CD4-positive, alpha-beta T cell treated with Interleukin-12 subunit alpha and Interleukin-12 subunit beta, for 1 hour (primary cell): ENCODE data around the gene FOXP1.

Experiments used
- DNase-seq: peaks from one replicate; pipeline ENCODE4 v3.0.0-alpha.2; 2020

FOXP1 gene

GRCh38 chr3:71062952-71063772, 520.4 kb downstream of the FOXP1 start:
- DNase-seq: peak; percentile 54

- no peak for DNase-seq
Observed at GRCh38 chr3:71062037-71062932, 521.2 kb downstream of the FOXP1 start.

- no peak for DNase-seq
Observed at GRCh38 chr3:71061581-71061980, 521.9 kb downstream of the FOXP1 start.

DNA sequence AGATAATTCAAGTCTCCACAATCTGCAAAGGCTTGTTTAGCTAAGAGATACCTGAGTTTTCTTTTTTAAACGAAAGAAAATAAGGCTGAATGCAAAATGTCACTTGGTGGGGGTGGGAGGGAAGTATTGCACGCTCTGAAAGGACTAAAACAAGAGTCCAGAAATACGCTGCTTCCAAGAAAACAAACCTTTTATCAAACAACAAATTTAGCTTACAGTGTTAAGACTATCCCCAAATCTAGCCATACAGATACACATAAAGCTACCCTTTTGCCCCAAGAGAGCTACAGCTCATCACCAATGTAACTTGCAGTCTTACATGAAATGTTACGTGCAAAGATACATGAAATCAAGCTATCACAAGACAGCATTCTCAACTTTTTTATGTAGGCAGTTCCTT, 522.5 kb downstream of the FOXP1 start:
- no peak for DNase-seq

DNA sequence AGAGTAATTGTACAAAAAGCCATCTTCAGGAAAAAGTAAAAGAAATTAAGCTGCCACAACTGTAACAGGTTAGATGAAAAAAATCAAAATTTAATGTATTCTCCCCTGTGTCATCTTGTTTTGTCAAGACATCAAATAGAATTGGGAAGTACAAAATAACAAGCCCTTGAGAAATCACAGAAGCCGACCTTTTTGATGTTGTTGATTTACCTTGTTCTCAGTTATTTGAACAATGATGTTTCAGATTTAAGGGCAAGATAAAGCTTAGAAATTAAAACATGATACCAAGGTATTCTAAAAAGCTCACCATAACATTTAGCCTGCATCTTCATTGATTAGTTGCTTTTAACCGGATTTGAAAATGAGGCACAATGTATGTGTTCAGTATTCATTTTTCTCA, 523.0 kb downstream of the FOXP1 start:
- DNase-seq: peak; percentile 48

GRCh38 chr3:71057526-71057894, 526.0 kb downstream of the FOXP1 start:
- DNase-seq: no peak

- no peak for DNase-seq
Observed at GRCh38 chr3:71056327-71056726, 527.2 kb downstream of the FOXP1 start.

- DNase-seq: no peak
Observed at GRCh38 chr3:71055257-71056001, 528.1 kb downstream of the FOXP1 start.

DNA sequence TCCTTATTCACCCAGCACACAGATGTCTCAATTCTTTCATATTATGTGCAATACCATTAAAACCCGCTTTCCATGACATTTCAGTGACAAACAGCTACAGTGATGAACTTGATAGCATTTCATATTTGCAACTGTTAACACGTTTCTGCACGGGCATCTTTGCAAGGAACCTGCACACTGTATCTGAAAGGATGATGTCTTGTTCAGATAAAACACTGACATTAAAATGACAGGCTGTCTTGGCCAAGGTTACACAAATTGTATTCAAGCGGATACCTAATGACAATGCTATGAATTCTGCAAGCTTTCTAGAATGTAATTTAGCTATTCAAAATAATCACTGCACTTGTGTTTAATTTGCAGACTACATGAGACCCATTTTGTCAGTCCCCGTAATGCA, 529.2 kb downstream of the FOXP1 start:
- DNase-seq: no peak

DNA sequence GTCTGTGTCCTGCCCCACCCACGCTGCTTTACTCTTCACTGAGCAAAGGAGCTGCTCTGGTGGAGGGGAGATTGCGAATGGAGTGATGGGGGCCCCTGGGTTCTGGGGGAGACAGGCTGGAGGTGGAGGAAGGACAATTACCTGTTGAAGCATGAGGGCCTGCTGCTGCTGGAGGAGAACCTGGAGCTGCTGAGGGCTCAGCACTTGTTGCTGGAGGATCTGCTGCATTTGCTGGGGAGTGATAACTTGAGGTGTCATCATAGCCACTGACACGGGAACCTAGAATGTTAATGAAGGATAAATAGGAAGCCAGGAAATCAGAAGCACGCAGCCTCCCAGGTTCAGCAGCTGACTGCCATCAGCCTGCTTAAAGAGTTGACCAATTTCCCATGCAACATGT, 530.0 kb downstream of the FOXP1 start:
- DNase-seq: no peak

DNA sequence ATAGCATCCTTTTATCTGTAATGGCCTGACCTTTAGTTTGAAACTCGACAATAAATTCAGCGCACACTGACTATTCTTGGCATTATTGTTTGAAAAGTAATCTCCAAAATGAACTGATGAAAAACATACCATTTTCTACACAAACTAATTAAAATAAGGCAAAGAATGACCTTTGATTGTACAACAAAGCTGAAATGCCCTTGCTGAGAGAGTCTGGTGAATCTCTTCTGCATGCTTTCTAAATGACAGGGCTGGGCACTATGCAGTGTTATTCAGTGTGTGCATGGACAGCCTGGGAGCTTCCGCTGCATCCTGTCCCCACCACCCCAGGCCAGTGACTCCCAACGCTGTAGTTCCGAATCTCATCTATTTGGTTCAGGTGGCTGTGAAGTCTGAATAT, 530.8 kb downstream of the FOXP1 start:
- DNase-seq: no peak

GRCh38 chr3:71051893-71052687, 531.4 kb downstream of the FOXP1 start:
- no peak for DNase-seq

- DNase-seq: no peak
Observed at GRCh38 chr3:71051259-71051595, 532.3 kb downstream of the FOXP1 start.

DNA sequence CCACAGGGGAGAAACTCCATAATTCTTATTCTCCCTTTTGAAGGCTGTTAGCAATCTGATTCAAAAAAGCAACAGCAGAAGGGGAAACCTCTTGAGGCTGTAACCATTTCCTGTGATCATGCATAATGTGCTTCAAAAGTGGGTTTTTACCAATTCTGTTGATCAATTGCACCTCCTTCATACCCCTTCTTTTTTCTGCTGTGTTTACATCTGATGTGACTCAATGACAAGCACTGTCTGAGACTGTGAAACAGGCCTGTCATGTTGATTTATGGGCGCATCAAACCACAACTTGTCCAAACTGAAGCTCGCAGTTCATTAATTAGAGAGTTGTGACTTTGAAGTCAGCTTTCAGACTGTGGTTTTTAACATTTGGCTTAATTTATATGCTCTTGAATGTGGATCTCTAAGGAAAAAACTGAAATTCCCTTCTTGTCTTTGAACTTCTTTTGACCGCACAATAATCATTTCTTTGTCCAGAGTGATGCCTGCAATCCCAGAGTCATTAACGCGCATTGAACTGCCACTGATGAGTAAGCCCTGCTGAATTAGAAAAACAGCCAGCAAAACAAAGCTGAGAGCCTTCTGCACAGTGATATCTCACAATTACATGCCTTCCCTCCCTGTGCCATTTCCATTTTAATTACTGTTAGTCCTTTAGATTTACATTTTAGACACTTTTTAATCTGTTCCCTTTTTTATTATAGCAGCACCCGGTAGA, 532.8 kb downstream of the FOXP1 start:
- peak; percentile 76 for DNase-seq

DNA sequence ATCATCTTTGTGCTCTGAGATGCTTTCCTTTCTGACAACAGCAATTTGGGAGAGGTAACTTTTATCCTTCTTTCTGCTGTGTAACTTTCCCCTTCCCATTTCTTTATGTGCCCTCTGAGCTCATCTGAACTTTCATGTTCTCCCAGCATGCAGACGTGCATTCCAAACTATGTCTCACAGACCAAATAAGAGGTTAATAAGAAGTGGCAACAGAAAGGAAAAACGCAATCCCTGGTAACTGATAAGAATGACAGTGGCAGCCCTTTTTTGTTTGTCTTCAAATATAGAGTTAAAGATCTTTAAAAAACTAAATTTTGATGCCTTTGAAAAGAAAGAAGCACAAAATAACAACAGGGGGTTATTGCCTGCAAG, 533.4 kb downstream of the FOXP1 start:
- no peak for DNase-seq

DNA sequence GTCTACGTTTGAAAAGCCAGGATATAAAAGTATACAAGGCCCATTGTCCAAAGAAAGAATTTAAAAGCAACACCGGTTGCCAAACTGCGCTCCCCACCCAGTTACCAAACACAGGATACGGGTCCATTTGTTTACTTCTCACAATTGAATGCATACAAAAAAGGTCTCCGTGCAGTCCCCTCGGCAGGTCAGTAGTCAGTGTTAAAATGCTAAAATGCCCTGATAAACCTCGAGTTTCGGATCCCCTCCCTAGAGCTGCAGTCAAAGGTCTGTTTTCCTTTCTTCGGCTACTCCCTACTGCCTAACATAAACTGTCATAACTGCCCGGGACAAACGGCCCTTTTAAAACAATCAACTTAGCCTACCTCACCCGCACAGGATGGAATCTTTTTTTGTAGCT, 534.6 kb downstream of the FOXP1 start:
- DNase-seq: no peak

GRCh38 chr3:71047616-71048531, 535.7 kb downstream of the FOXP1 start:
- DNase-seq: no peak

DNA sequence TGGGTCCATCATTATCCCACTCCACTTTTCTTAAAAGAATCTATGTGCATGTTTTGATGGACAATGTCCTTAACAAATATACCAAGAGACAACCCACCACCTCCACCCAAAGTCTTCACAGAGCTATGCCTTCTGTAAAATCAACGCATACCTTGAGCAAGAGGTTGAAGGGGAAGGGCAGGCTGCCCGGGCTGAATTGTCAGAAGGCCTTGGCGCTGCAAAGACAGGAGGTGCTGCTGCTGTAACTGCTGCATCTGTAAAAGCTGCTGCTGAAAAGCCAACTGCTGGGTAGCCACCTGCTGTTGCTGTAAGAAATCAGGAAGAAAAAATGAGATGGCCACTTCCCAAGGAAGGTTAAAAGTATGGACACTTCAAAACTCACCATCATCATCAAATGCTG, 536.7 kb downstream of the FOXP1 start:
- DNase-seq: no peak

- no peak for DNase-seq
Observed at GRCh38 chr3:71045917-71046282, 537.6 kb downstream of the FOXP1 start.

- no peak for DNase-seq
Observed at GRCh38 chr3:71045212-71045916, 538.2 kb downstream of the FOXP1 start.
